Measurements from ENCODE around the gene CLDN15. TPM values are rescaled to one million over a fixed set of nuclear protein-coding genes. Genes with fewer than 3 reads are reported as not detected.
A peak's percentile ranks its signal among the peaks of the same experiment; 100 is the strongest.

Gene CLDN15
- total RNA-seq, 1 donor, result 3.0 TPM

DNA sequence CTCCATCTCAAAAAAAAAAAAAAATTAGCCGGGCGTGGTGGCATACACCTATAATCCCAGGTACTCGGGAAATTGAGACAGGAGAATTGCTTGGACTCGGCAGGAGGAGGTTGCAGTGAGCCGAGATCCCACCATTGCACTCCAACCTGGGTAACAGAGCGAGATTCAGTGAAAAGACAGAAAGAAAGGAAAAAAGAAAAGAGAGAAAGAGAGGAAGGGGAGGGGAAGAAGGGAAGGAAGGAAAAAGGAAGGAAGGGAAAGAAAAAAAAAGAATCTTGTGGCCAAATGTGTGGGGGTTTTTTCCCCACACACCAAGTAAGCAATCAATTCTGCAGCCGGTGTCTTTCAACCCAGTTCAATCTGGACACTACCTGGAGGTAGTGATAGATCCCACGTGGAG is 48.5 kb downstream of the CLDN15 start:
- TF ChIP-seq, protein P1, sequence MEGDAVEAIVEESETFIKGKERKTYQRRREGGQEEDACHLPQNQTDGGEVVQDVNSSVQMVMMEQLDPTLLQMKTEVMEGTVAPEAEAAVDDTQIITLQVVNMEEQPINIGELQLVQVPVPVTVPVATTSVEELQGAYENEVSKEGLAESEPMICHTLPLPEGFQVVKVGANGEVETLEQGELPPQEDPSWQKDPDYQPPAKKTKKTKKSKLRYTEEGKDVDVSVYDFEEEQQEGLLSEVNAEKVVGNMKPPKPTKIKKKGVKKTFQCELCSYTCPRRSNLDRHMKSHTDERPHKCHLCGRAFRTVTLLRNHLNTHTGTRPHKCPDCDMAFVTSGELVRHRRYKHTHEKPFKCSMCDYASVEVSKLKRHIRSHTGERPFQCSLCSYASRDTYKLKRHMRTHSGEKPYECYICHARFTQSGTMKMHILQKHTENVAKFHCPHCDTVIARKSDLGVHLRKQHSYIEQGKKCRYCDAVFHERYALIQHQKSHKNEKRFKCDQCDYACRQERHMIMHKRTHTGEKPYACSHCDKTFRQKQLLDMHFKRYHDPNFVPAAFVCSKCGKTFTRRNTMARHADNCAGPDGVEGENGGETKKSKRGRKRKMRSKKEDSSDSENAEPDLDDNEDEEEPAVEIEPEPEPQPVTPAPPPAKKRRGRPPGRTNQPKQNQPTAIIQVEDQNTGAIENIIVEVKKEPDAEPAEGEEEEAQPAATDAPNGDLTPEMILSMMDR (IDR thresholded peaks at IDR 0.05; ENCODE audit: insufficient read depth, low read length), result no peak
- no peak overlapping the region for H3K4me3 ChIP-seq (ENCODE audit: low read depth, low read length)
- DNase-seq (ENCODE audit: low read depth), result no peak

DNA sequence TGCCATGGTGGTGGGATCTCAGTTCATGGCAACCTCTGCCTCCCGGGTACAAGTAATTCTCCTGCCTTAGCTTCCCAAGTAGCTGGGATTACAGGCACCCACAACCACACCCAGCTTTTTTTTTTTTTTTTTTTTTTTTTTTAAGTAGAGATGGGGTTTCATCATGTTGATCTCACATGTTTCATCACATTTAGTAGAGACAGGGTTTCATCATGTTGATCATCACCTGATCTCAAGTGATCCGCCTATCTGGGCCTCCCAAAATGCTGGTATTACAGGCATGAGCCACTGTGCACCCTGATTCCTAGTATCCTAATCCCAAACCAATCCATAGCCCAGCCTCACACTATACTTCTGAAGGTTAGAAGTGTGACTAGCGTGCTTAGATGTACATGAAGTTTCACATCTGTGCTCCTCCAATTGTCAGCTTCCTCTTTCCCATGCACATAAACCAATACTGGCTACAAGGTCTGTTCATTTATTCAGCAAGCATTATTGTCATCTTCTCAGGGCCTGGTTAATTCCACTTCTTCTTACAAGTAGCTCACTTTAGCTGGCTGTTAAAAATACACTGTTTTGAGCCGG is 50.7 kb downstream of the CLDN15 start:
- DNase-seq (ENCODE audit: low read depth), result no peak
- no peak overlapping the region for H3K4me3 ChIP-seq (ENCODE audit: low read depth, low read length)
- TF ChIP-seq, protein P1 (IDR thresholded peaks at IDR 0.05; ENCODE audit: insufficient read depth, low read length), result no peak

DNA sequence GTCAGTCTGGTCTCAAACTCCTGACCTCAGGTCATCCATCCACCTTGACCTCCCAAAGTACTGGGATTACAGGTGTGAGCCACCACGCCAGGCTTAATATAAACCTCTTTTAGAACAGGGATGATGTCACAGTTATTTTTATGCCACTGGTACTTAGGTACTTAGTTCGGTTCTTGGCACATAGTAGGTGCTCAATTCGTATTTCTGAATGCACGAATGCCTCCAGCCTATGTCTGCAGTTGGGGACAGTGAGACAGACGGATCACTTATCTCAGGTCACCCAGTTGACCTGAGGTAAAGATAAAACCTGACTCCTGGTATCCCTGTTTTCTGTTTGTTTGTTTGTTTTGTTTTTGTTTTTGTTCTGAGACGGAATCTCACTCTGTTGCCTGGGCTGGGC is 51.4 kb downstream of the CLDN15 start:
- TF ChIP-seq, protein P1 (IDR thresholded peaks at IDR 0.05; ENCODE audit: insufficient read depth, low read length), result no peak

DNA sequence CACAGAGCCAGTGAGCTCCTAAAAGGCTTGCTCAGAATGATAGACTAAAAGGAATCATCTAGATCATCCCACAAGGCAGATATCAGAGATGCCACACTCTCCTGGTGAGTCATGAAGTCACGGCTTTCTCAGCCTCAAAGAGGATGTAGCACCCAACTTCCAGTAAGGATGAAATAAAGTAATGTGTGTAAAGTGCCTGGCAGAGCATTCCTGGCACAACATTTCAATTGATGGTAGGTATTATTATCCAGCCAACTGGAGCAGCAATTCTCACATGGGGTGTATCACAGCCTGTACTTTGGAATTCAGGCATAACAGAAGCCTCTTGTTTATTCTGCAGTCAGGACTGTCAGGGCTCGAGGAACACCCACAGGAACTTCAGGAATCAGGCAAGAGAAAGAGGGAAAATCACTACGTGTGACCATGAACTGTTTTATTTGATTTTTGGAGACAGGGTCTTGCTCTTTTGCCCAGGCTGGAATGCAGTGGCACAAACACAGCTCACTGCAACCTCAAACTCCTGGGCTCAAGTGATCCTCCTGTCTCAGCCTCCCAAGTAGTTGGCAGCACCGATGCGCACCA is 52.3 kb downstream of the CLDN15 start:
- TF ChIP-seq, protein P1 (IDR thresholded peaks at IDR 0.05; ENCODE audit: insufficient read depth, low read length), result no peak
- peak; percentile 25 for DNase-seq (ENCODE audit: low read depth)

More for the DNA sequence above, 51.4 kb downstream of the CLDN15 start:
- no peak overlapping the region for H3K4me3 ChIP-seq (ENCODE audit: low read depth, low read length)
- DNase-seq (ENCODE audit: low read depth), result no peak

More for the DNA sequence above, 52.3 kb downstream of the CLDN15 start:
- no peak overlapping the region for H3K4me3 ChIP-seq (ENCODE audit: low read depth, low read length)

Small RNA genes within 50 kb of the gene (small RNA-seq; reads per million reads assigned to genes)
- not detected for gene RNU6-1104P

Other genes with a start within 250 kb of the CLDN15 start
- not detected in 2 replicates for gene MUC17, start 217.7 kb downstream of the CLDN15 start, total RNA-seq (ENCODE audit: low replicate concordance)
- gene TRIM56, start 152.3 kb downstream of the CLDN15 start, total RNA-seq (ENCODE audit: low replicate concordance), result 10.0 and 17.2 TPM in 2 replicates
- gene SERPINE1, start 110.7 kb downstream of the CLDN15 start, total RNA-seq (ENCODE audit: low replicate concordance), result 23.1 and 341 TPM in 2 replicates
- gene AP1S1, start 83.3 kb downstream of the CLDN15 start, total RNA-seq (ENCODE audit: low replicate concordance), result 34.9 and 77.5 TPM in 2 replicates
- gene VGF, start 72.2 kb downstream of the CLDN15 start, total RNA-seq (ENCODE audit: low replicate concordance), result not detected in 2 replicates
- gene NAT16, start 57.5 kb downstream of the CLDN15 start, total RNA-seq (ENCODE audit: low replicate concordance), result not detected in 2 replicates
- gene MOGAT3, start 36.8 kb downstream of the CLDN15 start, total RNA-seq (ENCODE audit: low replicate concordance), result not detected in 2 replicates
- 31.3 and 45.5 TPM in 2 replicates for gene PLOD3, start 20.2 kb downstream of the CLDN15 start, total RNA-seq (ENCODE audit: low replicate concordance)
- 75.6 and 98.2 TPM in 2 replicates for gene ZNHIT1, start 19.6 kb downstream of the CLDN15 start, total RNA-seq (ENCODE audit: low replicate concordance)
- 90.5 and 123 TPM in 2 replicates for gene FIS1, start 7.3 kb upstream of the CLDN15 start, total RNA-seq (ENCODE audit: low replicate concordance)
- gene IFT22, start 84.0 kb upstream of the CLDN15 start, total RNA-seq (ENCODE audit: low replicate concordance), result 38.1 and 57.7 TPM in 2 replicates
- gene COL26A1, start 125.1 kb upstream of the CLDN15 start, total RNA-seq (ENCODE audit: low replicate concordance), result not detected in 2 replicates

All from fibroblast of the aortic adventitia (primary cell).